NCI-H526 (cell line): ENCODE results near the gene ADRA2B.
"Not testable (repeated sequence)": the region's sequence is repeated elsewhere in the genome, so short reads cannot be mapped to it uniquely, and the experiment has no call there.

Experiments
- DNase-seq, 2 experiments: peaks; one replicate each; lab custom pipeline; 2025; lab: John Stamatoyannopoulos, UW

Gene ADRA2B

GRCh38 chr2:96089356-96090195 is 26.8 kb downstream of the ADRA2B start:
- DNase-seq = no peak

- no peak for DNase-seq
These were observed 27.7 kb downstream of the ADRA2B start for GRCh38 chr2:96088340-96089335.

- no peak for DNase-seq
These were observed 29.2 kb downstream of the ADRA2B start for GRCh38 chr2:96087130-96087529.

GRCh38 chr2:96085541-96086355 is 30.6 kb downstream of the ADRA2B start:
- DNase-seq = no peak

- not testable (repeated sequence) for DNase-seq
These were observed 31.4 kb downstream of the ADRA2B start for GRCh38 chr2:96084858-96085518.

- no peak for DNase-seq
These were observed 32.1 kb downstream of the ADRA2B start for GRCh38 chr2:96083989-96084857.

- no peak for DNase-seq
These were observed 33.1 kb downstream of the ADRA2B start for GRCh38 chr2:96083064-96083939.

GRCh38 chr2:96082211-96083063 is 33.9 kb downstream of the ADRA2B start:
- DNase-seq = no peak

GRCh38 chr2:96081042-96081441 is 35.3 kb downstream of the ADRA2B start:
- no peak for DNase-seq

- DNase-seq = no peak
These were observed 41.1 kb downstream of the ADRA2B start for GRCh38 chr2:96075199-96075771.

- no peak for DNase-seq
These were observed 42.2 kb downstream of the ADRA2B start for GRCh38 chr2:96074156-96074555.

- no peak for DNase-seq
These were observed 43.1 kb downstream of the ADRA2B start for GRCh38 chr2:96073170-96073775.

GRCh38 chr2:96072746-96073145 is 43.6 kb downstream of the ADRA2B start:
- no peak for DNase-seq

- DNase-seq = peak in 1 of 2 experiments; percentile 1
These were observed 44.3 kb downstream of the ADRA2B start for GRCh38 chr2:96071977-96072491.

GRCh38 chr2:96071087-96071976 is 45.0 kb downstream of the ADRA2B start:
- not testable (repeated sequence) for DNase-seq

GRCh38 chr2:96070351-96070750 is 46.0 kb downstream of the ADRA2B start:
- DNase-seq = not testable (repeated sequence)
